Sigmoid colon (tissue), 7 donors: ENCODE data around the gene NPTX1. TPM values are rescaled to one million over a fixed set of nuclear protein-coding genes. Genes with fewer than 3 reads are reported as not detected.

Experiments
- DNase-seq: peaks from one replicate; pipeline ENCODE4 v3.0.0-alpha.2; 2019
- H3K27ac ChIP-seq, 4 donors: fragments of 200-600 bp; sonication (generic); one replicate each; pipeline ENCODE4 v1.5.1; 2016 to 2019; ENCODE audit warnings: mild to moderate bottlenecking in 1 of 4
- H3K27me3 ChIP-seq, 3 donors: fragments of 200-600 bp; sonication (generic); one replicate each; pipeline ENCODE4 v1.5.1; 2019; ENCODE audit warnings: mild to moderate bottlenecking in 1 of 3
- H3K36me3 ChIP-seq, 4 donors: fragments of 200-600 bp; sonication (generic); one replicate each; pipeline ENCODE4 v1.5.1; 2016 to 2019
- H3K4me1 ChIP-seq, 4 donors: fragments of 200-600 bp; sonication (generic); one replicate each; pipeline ENCODE4 v1.5.1; 2017 to 2019
- H3K4me3 ChIP-seq, 4 donors: fragments of 200-600 bp; sonication (generic); one replicate each; pipeline ENCODE4 v1.5.1; 2017 to 2019; ENCODE audit warnings: mild to moderate bottlenecking in 2 of 4, moderate library complexity in 1 of 4
- H3K9me3 ChIP-seq, 4 donors: fragments of 200-600 bp in 3 of 4; sonication (generic) in 3 of 4; one replicate each; pipeline versions ENCODE4 v1.5.1 to v1.6.1; 2013 to 2019
- CTCF ChIP-seq, 4 experiments: fragments of 450-650 bp in 3 of 4; fragments of 200-600 bp in 1 of 4; IDR thresholded peaks; one replicate each; pipeline ENCODE4 v1.5.1; 2016 to 2019; ENCODE audit warnings: antibody characterized with exemption in 4 of 4, mild to moderate bottlenecking in 3 of 4, moderate library complexity in 2 of 4
- EP300 ChIP-seq, 4 donors: sonication (generic); formaldehyde crosslinking; IDR thresholded peaks; one replicate each; pipeline ENCODE4 v1.6.1; 2017; ENCODE audit warnings: antibody characterized with exemption in 4 of 4
- POLR2A ChIP-seq, 2 donors: fragments of 450-650 bp; IDR thresholded peaks; one replicate each; pipeline ENCODE4 v1.6.1; 2016; ENCODE audit warnings: antibody characterized with exemption in 2 of 2, mild to moderate bottlenecking in 2 of 2, moderate library complexity in 2 of 2
- POLR2AphosphoS5 ChIP-seq, 4 donors: sonication (generic); formaldehyde crosslinking; IDR thresholded peaks; one replicate each; pipeline ENCODE4 v1.6.1; 2017; ENCODE audit warnings: antibody characterized with exemption in 4 of 4
- WGBS, 2 donors: extraction: QIAGEN DNeasy Blood & Tissue Kit; methylation state at CpG; one replicate each; pipeline ENCODE4 v1.1.7; 2013; 5-methylcytosine and 5-hydroxymethylcytosine counted together
- intact Hi-C: fragments of 100-400 bp; cut with DNase I; formaldehyde crosslinking; loops from one replicate; pipeline ENCODE4 v1.15.1; 2023
- polyA plus RNA-seq, 3 donors: library from polyadenylated mRNA; stranded (reverse); fragments of 200-250 nt; gene quantifications; one replicate each; pipeline ENCODE4 v1.2.3, GENCODE V29; 2013
- total RNA-seq, 4 donors: library from RNA; depleted of rRNA; stranded (reverse); fragments of >200 nt; gene quantifications; one replicate each; pipeline ENCODE4 v1.1.0, GENCODE V29; 2016
- donor health status: healthy with polysubstance abuse.
- donor health status: Bipolar disorder and iron deficiency.
- donor health status: healthy.

NPTX1 gene
- total and polyA plus RNA-seq, 7 donors, result 0.60 to 67.3 (median 36.9) TPM

- H3K4me1 ChIP-seq, result no peaks in the 10 kb centered on the region
- no peak overlapping the region for H3K27ac ChIP-seq
- H3K27me3 ChIP-seq, result peaks cover 0 to 24% (median 11%) of the 10 kb centered on the region in 3 donors
- H3K4me3 ChIP-seq, result no peak overlapping the region
- intact Hi-C loops, result no loop called here
- H3K9me3 ChIP-seq, result peaks cover 0 to 6% (median 0%) of the 10 kb centered on the region in 4 donors
- DNase-seq, result no peak
- 45 to 48% methylated on average over 21 of the region's 21 CpGs for WGBS, 2 donors
- no peaks in the 10 kb centered on the region for H3K36me3 ChIP-seq
- TF ChIP-seq POLR2A (IDR thresholded peaks at IDR 0.05) (no peak), CTCF (IDR thresholded peaks at IDR 0.05) (no peak), POLR2AphosphoS5 (IDR thresholded peaks at IDR 0.05) (no peak), EP300 (IDR thresholded peaks at IDR 0.05) (no peak)
Measured at GRCh38 chr17:80491478-80492342, 15.3 kb upstream of the NPTX1 start.

- intact Hi-C loops, result no loop called here
- H3K9me3 ChIP-seq, result peaks cover 0 to 6% (median 0%) of the 10 kb centered on the region in 4 donors
- no peak overlapping the region for H3K4me3 ChIP-seq
- no peaks in the 10 kb centered on the region for H3K36me3 ChIP-seq
- H3K27ac ChIP-seq, result no peak overlapping the region
- no peaks in the 10 kb centered on the region for H3K4me1 ChIP-seq
- peaks cover 0 to 29% (median 13%) of the 10 kb centered on the region in 3 donors for H3K27me3 ChIP-seq
- no peak for DNase-seq
- WGBS, 2 donors, result 49 to 58% methylated on average over 7 of the region's 7 CpGs
- no peak for TF ChIP-seq CTCF (IDR thresholded peaks at IDR 0.05)
- no peak for TF ChIP-seq POLR2AphosphoS5 (IDR thresholded peaks at IDR 0.05)
- TF ChIP-seq POLR2A (IDR thresholded peaks at IDR 0.05), result no peak
- no peak for TF ChIP-seq EP300 (IDR thresholded peaks at IDR 0.05)
Measured at GRCh38 chr17:80487511-80487910, 11.1 kb upstream of the NPTX1 start.

- WGBS, 2 donors, result 43 to 46% methylated on average over 17 of the region's 17 CpGs
- peaks cover 0 to 6% (median 0%) of the 10 kb centered on the region in 4 donors for H3K9me3 ChIP-seq
- no peak overlapping the region for H3K27ac ChIP-seq
- DNase-seq, result no peak
- H3K4me3 ChIP-seq, result no peak overlapping the region
- no peaks in the 10 kb centered on the region for H3K4me1 ChIP-seq
- no peaks in the 10 kb centered on the region for H3K36me3 ChIP-seq
- H3K27me3 ChIP-seq, result peaks cover 0 to 37% (median 21%) of the 10 kb centered on the region in 3 donors
- no peak for TF ChIP-seq CTCF (IDR thresholded peaks at IDR 0.05)
- no peak for TF ChIP-seq POLR2AphosphoS5 (IDR thresholded peaks at IDR 0.05)
- no peak for TF ChIP-seq POLR2A (IDR thresholded peaks at IDR 0.05)
- TF ChIP-seq EP300 (IDR thresholded peaks at IDR 0.05), result no peak
- intact Hi-C loops, result no loop called here
Measured at GRCh38 chr17:80486692-80487091, 10.3 kb upstream of the NPTX1 start.

GRCh38 chr17:80485846-80486245 is 9.4 kb upstream of the NPTX1 start:
- Histone ChIP-seq H3K4me1 (no peaks in the 10 kb centered on the region), H3K27ac (no peak overlapping the region), H3K36me3 (no peaks in the 10 kb centered on the region), H3K27me3 (peaks cover 0 to 45% (median 30%) of the 10 kb centered on the region in 3 donors), H3K4me3 (no peak overlapping the region), H3K9me3 (peaks cover 0 to 6% (median 0%) of the 10 kb centered on the region in 4 donors)
- DNase-seq, result no peak
- 62 to 71% methylated on average over 10 of the region's 10 CpGs for WGBS, 2 donors
- intact Hi-C loops, result no loop called here
- no peak for TF ChIP-seq EP300 (IDR thresholded peaks at IDR 0.05)
- no peak for TF ChIP-seq POLR2A (IDR thresholded peaks at IDR 0.05)
- TF ChIP-seq POLR2AphosphoS5 (IDR thresholded peaks at IDR 0.05), result no peak
- TF ChIP-seq CTCF (IDR thresholded peaks at IDR 0.05), result no peak
